Breast epithelium (tissue), 4 donors: ENCODE results near the gene SMIM28. TPM values are rescaled to one million over a fixed set of nuclear protein-coding genes. Genes with fewer than 3 reads are reported as not detected.
"Not testable (repeated sequence)": the region's sequence is repeated elsewhere in the genome, so short reads cannot be mapped to it uniquely, and the experiment has no call there.

Source experiments
- DNase-seq, 2 donors: peaks; one replicate each; pipeline ENCODE4 v3.0.0-alpha.2; 2019; ENCODE audit warnings: low spot score in 2 of 2
- H3K27ac ChIP-seq, 2 donors: fragments of 200-600 bp; sonication (generic) in 1 of 2; one replicate each; pipeline ENCODE4 v1.5.1; 2016 to 2019; ENCODE audit warnings: mild to moderate bottlenecking in 1 of 2
- H3K27me3 ChIP-seq, 2 donors: fragments of 200-600 bp; sonication (generic) in 1 of 2; one replicate each; pipeline versions ENCODE4 v1.5.1 to v1.6.0; 2017 to 2019; ENCODE audit warnings: control low read depth in 1 of 2, mild to moderate bottlenecking in 1 of 2
- H3K36me3 ChIP-seq: fragments of 200-600 bp; one replicate; pipeline ENCODE4 v1.5.1; 2019
- H3K4me1 ChIP-seq, 2 donors: fragments of 200-600 bp; sonication (generic); one replicate each; pipeline ENCODE4 v1.5.1; 2016 to 2019; ENCODE audit warnings: control low read depth in 1 of 2
- H3K4me3 ChIP-seq, 3 donors: fragments of 200-600 bp; sonication (generic); 1 replicate in 2 of 3; 2 replicates in 1 of 3; pipeline ENCODE4 v1.5.1; 2016 to 2019; ENCODE audit warnings: mild to moderate bottlenecking in 3 of 3, moderate library complexity in 2 of 3
- H3K9me3 ChIP-seq, 2 donors: fragments of 200-600 bp; sonication (generic) in 1 of 2; one replicate each; pipeline ENCODE4 v1.5.1; 2016 to 2019; ENCODE audit warnings: control low read depth in 1 of 2
- POLR2A ChIP-seq: fragments of 450-650 bp; IDR thresholded peaks from one replicate; pipeline ENCODE4 v1.6.1; 2016; ENCODE audit warnings: antibody characterized with exemption, mild to moderate bottlenecking, moderate library complexity
- POLR2AphosphoS5 ChIP-seq, 3 donors: sonication (generic); formaldehyde crosslinking; IDR thresholded peaks; one replicate each; pipeline ENCODE4 v1.6.1; 2017; ENCODE audit warnings: antibody characterized with exemption in 3 of 3
- intact Hi-C: fragments of 100-400 bp; cut with DNase I; formaldehyde crosslinking; loops from one replicate; pipeline ENCODE4 v1.15.1; 2023; ENCODE audit warnings: low total_unique reads
- total RNA-seq, 3 donors: library from RNA; depleted of rRNA; stranded (reverse); fragments of >200 nt; gene quantifications; one replicate each; pipeline ENCODE4 v1.1.0, GENCODE V29; 2016
- TF ChIP-seq, protein P1 (sequence below), 3 donors: fragments of 450-650 bp; IDR thresholded peaks; one replicate each; pipeline ENCODE4 v1.5.1; 2016 to 2017; ENCODE audit warnings: antibody characterized with exemption in 3 of 3, mild to moderate bottlenecking in 3 of 3, moderate library complexity in 3 of 3

SMIM28 gene
- total RNA-seq, 3 donors from 2014 or later, result not detected

DNA sequence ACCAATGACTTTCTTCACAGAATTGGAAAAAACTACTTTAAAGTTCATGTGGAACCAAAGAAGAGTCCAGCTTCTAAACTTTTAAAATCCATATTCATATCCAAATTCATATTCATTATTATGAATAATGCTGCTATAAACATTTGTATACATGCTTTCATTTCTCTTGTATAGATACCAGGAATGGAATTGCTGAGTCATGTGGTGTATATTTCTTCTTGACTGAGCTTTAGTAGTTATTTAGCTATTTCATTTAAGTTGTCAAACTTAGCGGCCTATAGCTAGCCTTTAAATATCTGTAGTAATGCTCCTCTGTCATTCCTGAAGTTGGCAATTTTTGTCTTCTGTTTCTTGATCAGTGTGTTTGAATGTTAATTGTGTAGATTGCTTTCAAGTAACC, 19.8 kb upstream of the SMIM28 start:
- Histone ChIP-seq H3K27me3 (no peaks in the 10 kb centered on the region), H3K36me3 (no peaks in the 10 kb centered on the region), H3K27ac (no peak overlapping the region), H3K4me1 (no peaks in the 10 kb centered on the region), H3K4me3 (no peak overlapping the region), H3K9me3 (no peaks in the 10 kb centered on the region)
- intact Hi-C loops, result no loop called here
- no peak for TF ChIP-seq POLR2A
- TF ChIP-seq, protein P1, sequence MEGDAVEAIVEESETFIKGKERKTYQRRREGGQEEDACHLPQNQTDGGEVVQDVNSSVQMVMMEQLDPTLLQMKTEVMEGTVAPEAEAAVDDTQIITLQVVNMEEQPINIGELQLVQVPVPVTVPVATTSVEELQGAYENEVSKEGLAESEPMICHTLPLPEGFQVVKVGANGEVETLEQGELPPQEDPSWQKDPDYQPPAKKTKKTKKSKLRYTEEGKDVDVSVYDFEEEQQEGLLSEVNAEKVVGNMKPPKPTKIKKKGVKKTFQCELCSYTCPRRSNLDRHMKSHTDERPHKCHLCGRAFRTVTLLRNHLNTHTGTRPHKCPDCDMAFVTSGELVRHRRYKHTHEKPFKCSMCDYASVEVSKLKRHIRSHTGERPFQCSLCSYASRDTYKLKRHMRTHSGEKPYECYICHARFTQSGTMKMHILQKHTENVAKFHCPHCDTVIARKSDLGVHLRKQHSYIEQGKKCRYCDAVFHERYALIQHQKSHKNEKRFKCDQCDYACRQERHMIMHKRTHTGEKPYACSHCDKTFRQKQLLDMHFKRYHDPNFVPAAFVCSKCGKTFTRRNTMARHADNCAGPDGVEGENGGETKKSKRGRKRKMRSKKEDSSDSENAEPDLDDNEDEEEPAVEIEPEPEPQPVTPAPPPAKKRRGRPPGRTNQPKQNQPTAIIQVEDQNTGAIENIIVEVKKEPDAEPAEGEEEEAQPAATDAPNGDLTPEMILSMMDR (IDR thresholded peaks at IDR 0.05), result no peak
- no peak for TF ChIP-seq POLR2AphosphoS5 (IDR thresholded peaks at IDR 0.05)
- no peak for DNase-seq

DNA sequence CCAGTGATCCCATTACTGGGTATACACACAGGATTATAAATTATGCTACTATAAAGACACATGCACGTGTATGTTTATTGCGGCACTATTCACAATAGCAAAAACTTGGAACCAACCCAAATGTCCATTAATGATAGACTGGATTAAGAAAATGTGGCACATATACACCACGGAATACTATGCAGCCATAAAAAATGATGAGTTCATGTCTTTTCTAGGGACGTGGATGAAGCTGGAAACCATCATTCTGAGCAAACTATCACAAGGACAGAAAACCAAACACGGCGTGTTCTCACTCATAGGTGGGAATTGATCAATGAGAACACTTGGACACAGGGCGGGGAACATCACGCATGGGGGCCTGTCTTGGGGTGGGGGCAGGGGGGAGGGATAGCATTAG, 9.0 kb upstream of the SMIM28 start:
- DNase-seq, H3K27me3 ChIP-seq, intact Hi-C loops, H3K27ac ChIP-seq, H3K4me3 ChIP-seq, H3K9me3 ChIP-seq, H3K36me3 ChIP-seq, H3K4me1 ChIP-seq: not testable (repeated sequence)

DNA sequence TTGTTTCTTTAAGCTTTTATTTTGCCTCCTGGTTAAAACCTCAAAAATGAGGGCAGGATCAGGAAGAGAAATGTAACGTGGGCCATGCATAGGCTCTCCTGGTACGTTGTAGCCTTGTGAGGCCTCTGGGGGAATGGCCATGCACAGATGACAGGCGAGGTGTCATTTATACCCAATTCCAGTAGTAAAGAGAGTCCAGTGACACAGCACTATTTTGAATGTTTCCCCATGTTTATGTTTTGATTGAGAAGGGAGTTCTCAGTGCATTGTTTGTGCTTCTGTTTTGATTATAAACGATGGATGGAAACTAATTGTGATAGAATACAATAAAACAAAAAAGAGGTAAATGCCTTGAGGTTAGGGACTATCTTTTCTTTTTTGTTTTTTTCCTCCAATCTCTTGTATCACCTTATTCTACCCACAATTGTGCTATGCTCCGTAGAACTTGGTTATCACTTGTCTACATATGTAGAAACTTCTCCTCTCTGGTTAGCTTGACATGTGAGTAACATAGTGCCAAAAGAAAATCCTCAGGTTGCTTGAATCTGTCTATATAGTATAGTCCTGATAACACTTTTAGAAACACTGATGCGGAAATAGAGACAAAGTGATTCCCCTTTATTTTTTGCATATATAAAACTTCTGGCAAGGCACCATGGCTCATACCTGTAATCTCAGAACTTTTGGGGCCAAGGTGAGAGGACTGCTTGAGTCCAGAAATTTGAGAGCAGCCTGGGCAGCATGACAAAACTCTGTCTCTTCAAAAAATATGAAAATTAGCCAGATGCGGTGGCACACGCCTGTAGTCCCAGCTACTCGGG, 6.9 kb upstream of the SMIM28 start:
- TF ChIP-seq, protein P1 (IDR thresholded peaks at IDR 0.05), result no peak
- TF ChIP-seq POLR2A (no peak), POLR2AphosphoS5 (IDR thresholded peaks at IDR 0.05) (no peak)
- no peaks in the 10 kb centered on the region for H3K36me3 ChIP-seq
- H3K9me3 ChIP-seq, result no peaks in the 10 kb centered on the region
- no peak for DNase-seq
- H3K4me3 ChIP-seq, result no peak overlapping the region
- H3K27ac ChIP-seq, result no peak overlapping the region
- no peaks in the 10 kb centered on the region for H3K27me3 ChIP-seq
- intact Hi-C loops, result no loop called here
- no peaks in the 10 kb centered on the region for H3K4me1 ChIP-seq

DNA sequence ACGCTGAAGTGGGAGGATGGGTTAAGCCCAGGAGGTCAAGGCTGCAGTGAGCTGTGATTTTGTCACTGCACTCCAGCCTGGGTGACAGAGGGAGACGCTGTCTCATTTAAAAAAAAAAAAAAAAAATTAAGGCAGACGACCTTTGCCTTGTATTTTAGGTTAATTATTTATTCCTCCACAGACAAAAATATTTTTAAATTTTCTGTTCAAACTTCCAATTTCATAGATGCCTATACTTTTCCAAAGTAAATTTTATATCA, 6.3 kb upstream of the SMIM28 start:
- no peaks in the 10 kb centered on the region for H3K4me1 ChIP-seq
- TF ChIP-seq, protein P1 (IDR thresholded peaks at IDR 0.05), result no peak
- no peak for TF ChIP-seq POLR2AphosphoS5 (IDR thresholded peaks at IDR 0.05)
- no peak overlapping the region for H3K4me3 ChIP-seq
- no peaks in the 10 kb centered on the region for H3K9me3 ChIP-seq
- no peaks in the 10 kb centered on the region for H3K36me3 ChIP-seq
- no peaks in the 10 kb centered on the region for H3K27me3 ChIP-seq
- intact Hi-C loops, result no loop called here
- no peak for DNase-seq
- H3K27ac ChIP-seq, result no peak overlapping the region

DNA sequence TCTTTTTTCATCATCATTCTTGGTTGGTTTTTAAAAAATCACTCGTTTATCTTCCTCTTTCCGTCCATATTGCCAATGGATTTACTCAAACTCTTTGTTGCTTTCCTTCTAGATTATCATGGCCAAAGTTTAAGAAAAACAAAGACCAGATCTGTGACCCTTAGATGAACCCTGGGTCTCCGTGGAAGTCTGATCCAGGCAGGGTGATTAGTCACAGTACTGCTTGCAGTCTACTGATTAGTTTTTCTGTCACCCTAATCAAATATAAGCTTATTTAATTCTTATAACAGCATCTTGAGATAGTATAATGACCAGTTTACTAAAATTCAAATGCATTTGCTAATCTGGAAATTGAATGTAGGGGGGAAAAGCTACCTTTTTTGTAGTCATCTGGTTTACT, 6.0 kb upstream of the SMIM28 start:
- Histone ChIP-seq H3K4me1 (no peaks in the 10 kb centered on the region), H3K27ac (no peak overlapping the region), H3K36me3 (no peaks in the 10 kb centered on the region), H3K9me3 (no peaks in the 10 kb centered on the region), H3K4me3 (no peak overlapping the region), H3K27me3 (no peaks in the 10 kb centered on the region)
- TF ChIP-seq POLR2AphosphoS5 (IDR thresholded peaks at IDR 0.05) (no peak), POLR2A (no peak)
- TF ChIP-seq, protein P1 (IDR thresholded peaks at IDR 0.05), result no peak
- intact Hi-C loops, result no loop called here
- no peak for DNase-seq
